NCI-H1417 treated with DMSO at 0.1 percent for 48 hours (cell line): ENCODE data around the gene CEP83.
"Not testable (repeated sequence)": the region's sequence is repeated elsewhere in the genome, so short reads cannot be mapped to it uniquely, and the experiment has no call there.

ENCODE experiments used
- DNase-seq: peaks from one replicate; lab custom pipeline; 2025; lab: John Stamatoyannopoulos, UW

Gene CEP83

GRCh38 chr12:94379479-94380113 is 80.1 kb downstream of the CEP83 start:
- DNase-seq, result no peak

- DNase-seq, result no peak
Observed at GRCh38 chr12:94377599-94377998, 82.1 kb downstream of the CEP83 start.

- no peak for DNase-seq
Observed at GRCh38 chr12:94374124-94374523, 85.5 kb downstream of the CEP83 start.

GRCh38 chr12:94372461-94372860 is 87.2 kb downstream of the CEP83 start:
- no peak for DNase-seq

- DNase-seq, result no peak
Observed at GRCh38 chr12:94362653-94363052, 97.0 kb downstream of the CEP83 start.

GRCh38 chr12:94359761-94360160 is 99.9 kb downstream of the CEP83 start:
- no peak for DNase-seq

- DNase-seq, result no peak
Observed at GRCh38 chr12:94353130-94353529, 106.5 kb downstream of the CEP83 start.

GRCh38 chr12:94340573-94340972 is 119.1 kb downstream of the CEP83 start:
- no peak for DNase-seq

- no peak for DNase-seq
Observed at GRCh38 chr12:94338006-94338794, 121.5 kb downstream of the CEP83 start.

GRCh38 chr12:94336211-94336925 is 123.3 kb downstream of the CEP83 start:
- DNase-seq, result no peak

- DNase-seq, result no peak
Observed at GRCh38 chr12:94333396-94333795, 126.3 kb downstream of the CEP83 start.

- no peak for DNase-seq
Observed at GRCh38 chr12:94329366-94329765, 130.3 kb downstream of the CEP83 start.

GRCh38 chr12:94327809-94328208 is 131.9 kb downstream of the CEP83 start:
- DNase-seq, result no peak

- no peak for DNase-seq
Observed at GRCh38 chr12:94326727-94327126, 132.9 kb downstream of the CEP83 start.

GRCh38 chr12:94326234-94326633 is 133.4 kb downstream of the CEP83 start:
- no peak for DNase-seq

GRCh38 chr12:94322346-94322745 is 137.3 kb downstream of the CEP83 start:
- no peak for DNase-seq

- DNase-seq, result no peak
Observed at GRCh38 chr12:94320109-94320508, 139.6 kb downstream of the CEP83 start.

- DNase-seq, result no peak
Observed at GRCh38 chr12:94318181-94318580, 141.5 kb downstream of the CEP83 start.

GRCh38 chr12:94316600-94316999 is 143.1 kb downstream of the CEP83 start:
- DNase-seq, result not testable (repeated sequence)

- no peak for DNase-seq
Observed at GRCh38 chr12:94312378-94312777, 147.3 kb downstream of the CEP83 start.

GRCh38 chr12:94309373-94309772 is 150.3 kb downstream of the CEP83 start:
- DNase-seq, result no peak

- DNase-seq, result no peak
Observed at GRCh38 chr12:94308612-94309011, 151.1 kb downstream of the CEP83 start.
